HG03064 (cell line): Measurements from ENCODE around the gene PKIB.
"Not testable (repeated sequence)": the region's sequence is repeated elsewhere in the genome, so short reads cannot be mapped to it uniquely, and the experiment has no call there.

ENCODE experiments used
- ATAC-seq: cut with Tn5 transposase; IDR thresholded peaks from one replicate; pipeline ENCODE4 v1.9.1; 2021; ENCODE audit warnings: low read depth; ENCODE audit not compliant: unreplicated experiment

The PKIB gene

GRCh38 chr6:122736616-122737015 lies 126.4 kb downstream of the PKIB start:
- no peak for ATAC-seq

- ATAC-seq: no peak
Measured at GRCh38 chr6:122740091-122740490, 129.9 kb downstream of the PKIB start.

GRCh38 chr6:122740936-122741335 lies 130.7 kb downstream of the PKIB start:
- ATAC-seq: no peak

GRCh38 chr6:122744247-122744646 lies 134.0 kb downstream of the PKIB start:
- ATAC-seq: not testable (repeated sequence)

- ATAC-seq: not testable (repeated sequence)
Measured at GRCh38 chr6:122744856-122745255, 134.7 kb downstream of the PKIB start.

- ATAC-seq: no peak
Measured at GRCh38 chr6:122746688-122747087, 136.5 kb downstream of the PKIB start.

GRCh38 chr6:122747573-122747972 lies 137.4 kb downstream of the PKIB start:
- ATAC-seq: no peak

GRCh38 chr6:122748945-122749344 lies 138.7 kb downstream of the PKIB start:
- ATAC-seq: not testable (repeated sequence)

GRCh38 chr6:122749451-122750050 lies 139.3 kb downstream of the PKIB start:
- ATAC-seq: no peak

- ATAC-seq: peak; percentile 78
Measured at GRCh38 chr6:122751326-122751725, 141.1 kb downstream of the PKIB start.

GRCh38 chr6:122752459-122752858 lies 142.3 kb downstream of the PKIB start:
- no peak for ATAC-seq

GRCh38 chr6:122753000-122753687 lies 142.9 kb downstream of the PKIB start:
- no peak for ATAC-seq

- no peak for ATAC-seq
Measured at GRCh38 chr6:122753688-122754056, 143.5 kb downstream of the PKIB start.

- no peak for ATAC-seq
Measured at GRCh38 chr6:122754191-122754731, 144.1 kb downstream of the PKIB start.

GRCh38 chr6:122755901-122756300 lies 145.7 kb downstream of the PKIB start:
- ATAC-seq: no peak

- ATAC-seq: peak; percentile 75
Measured at GRCh38 chr6:122758927-122759334, 148.7 kb downstream of the PKIB start.

GRCh38 chr6:122760330-122760729 lies 150.1 kb downstream of the PKIB start:
- ATAC-seq: no peak

GRCh38 chr6:122766256-122766655 lies 156.1 kb downstream of the PKIB start:
- no peak for ATAC-seq

GRCh38 chr6:122770835-122771601 lies 160.8 kb downstream of the PKIB start:
- ATAC-seq: no peak

GRCh38 chr6:122772724-122773415 lies 162.7 kb downstream of the PKIB start:
- no peak for ATAC-seq
